HEK293 (cell line): ENCODE data around the gene CCDC117.

Experiments used
- GLIS1 ChIP-seq: fragments of 450-650 bp; formaldehyde crosslinking; IDR thresholded peaks from 2 replicates; pipeline ENCODE4 v1.5.1; 2016; ENCODE audit warnings: missing biosample characterization, missing genetic modification characterization
- IKZF3 ChIP-seq: fragments of 450-650 bp; IDR thresholded peaks from 2 replicates; pipeline ENCODE4 v1.5.0; 2018; ENCODE audit warnings: missing biosample characterization, mild to moderate bottlenecking, missing genetic modification characterization, moderate library complexity
- KLF10 ChIP-seq: fragments of 450-650 bp; IDR thresholded peaks from 2 replicates; pipeline ENCODE4 v1.5.1; 2018; ENCODE audit warnings: missing biosample characterization, mild to moderate bottlenecking, missing genetic modification characterization
- KLF9 ChIP-seq: fragments of 450-650 bp; formaldehyde crosslinking; IDR thresholded peaks from 2 replicates; pipeline ENCODE4 v1.5.1; 2016; ENCODE audit warnings: missing biosample characterization, missing genetic modification characterization, low read depth
- MEIS1 ChIP-seq: sonication (generic); formaldehyde crosslinking; IDR thresholded peaks from 2 replicates; pipeline ENCODE4 v1.8.1; 2022; ENCODE audit warnings: missing genetic modification reagents, mild to moderate bottlenecking, borderline replicate concordance
- OVOL3 ChIP-seq: fragments of 450-650 bp; formaldehyde crosslinking; IDR thresholded peaks from 2 replicates; pipeline ENCODE4 v1.5.1; 2016; ENCODE audit warnings: missing biosample characterization, missing genetic modification characterization
- SCRT1 ChIP-seq: fragments of 450-650 bp; formaldehyde crosslinking; IDR thresholded peaks from 2 replicates; pipeline ENCODE4 v1.5.1; 2016; ENCODE audit warnings: missing biosample characterization, missing genetic modification characterization, borderline replicate concordance
- SP3 ChIP-seq: fragments of 450-650 bp; formaldehyde crosslinking; IDR thresholded peaks from 2 replicates; pipeline ENCODE4 v1.5.1; 2016; ENCODE audit warnings: missing biosample characterization, missing genetic modification characterization
- TCF7L2 ChIP-seq: IDR thresholded peaks from 2 replicates; pipeline ENCODE4 v1.6.1; 2011; ENCODE audit warnings: low read depth, mild to moderate bottlenecking, inconsistent platforms, low read length, moderate library complexity, borderline replicate concordance
- ZBTB7A ChIP-seq: fragments of 450-650 bp; formaldehyde crosslinking; IDR thresholded peaks from 2 replicates; pipeline ENCODE4 v1.5.1; 2016; ENCODE audit warnings: low read depth, missing biosample characterization, missing genetic modification characterization
- ZFHX2 ChIP-seq: fragments of 450-650 bp; formaldehyde crosslinking; conservative IDR thresholded peaks from 2 replicates; pipeline ENCODE4 v1.5.1; 2016; ENCODE audit warnings: missing biosample characterization, missing genetic modification characterization
- ZNF146 ChIP-seq: fragments of 450-650 bp; formaldehyde crosslinking; IDR thresholded peaks from 2 replicates; pipeline ENCODE4 v1.5.1; 2016; ENCODE audit warnings: missing biosample characterization, missing genetic modification characterization
- ZNF266 ChIP-seq: fragments of 450-650 bp; formaldehyde crosslinking; IDR thresholded peaks from 2 replicates; pipeline ENCODE4 v1.5.1; 2016; ENCODE audit warnings: missing biosample characterization, missing genetic modification characterization, low read depth
- ZNF426 ChIP-seq: fragments of 450-650 bp; formaldehyde crosslinking; IDR thresholded peaks from 2 replicates; pipeline ENCODE4 v1.5.1; 2017; ENCODE audit warnings: missing biosample characterization, missing genetic modification characterization, mild to moderate bottlenecking, inconsistent platforms, moderate library complexity
- ZNF48 ChIP-seq: fragments of 450-650 bp; formaldehyde crosslinking; IDR thresholded peaks from 2 replicates; pipeline ENCODE4 v1.5.1; 2016; ENCODE audit warnings: missing biosample characterization, missing genetic modification characterization
- ZNF529 ChIP-seq: fragments of 450-650 bp; formaldehyde crosslinking; IDR thresholded peaks from 2 replicates; pipeline ENCODE4 v1.5.1; 2017; ENCODE audit warnings: missing genetic modification characterization, missing biosample characterization; ENCODE audit not compliant: insufficient replicate concordance
- ZNF544 ChIP-seq: fragments of 450-650 bp; formaldehyde crosslinking; IDR thresholded peaks from 2 replicates; pipeline ENCODE4 v1.5.0; 2017; ENCODE audit warnings: missing biosample characterization, missing genetic modification characterization
- ZNF548 ChIP-seq: fragments of 450-650 bp; formaldehyde crosslinking; IDR thresholded peaks from 2 replicates; pipeline ENCODE4 v1.5.1; 2016; ENCODE audit warnings: missing biosample characterization, missing genetic modification characterization
- ZNF558 ChIP-seq: fragments of 450-650 bp; formaldehyde crosslinking; IDR thresholded peaks from 2 replicates; pipeline ENCODE4 v1.5.1; 2016; ENCODE audit warnings: missing biosample characterization, missing genetic modification characterization
- ZNF560 ChIP-seq: fragments of 450-650 bp; formaldehyde crosslinking; IDR thresholded peaks from 2 replicates; pipeline ENCODE4 v1.5.1; 2017; ENCODE audit warnings: missing biosample characterization, missing genetic modification characterization, borderline replicate concordance
- ZNF670 ChIP-seq: fragments of 450-650 bp; formaldehyde crosslinking; IDR thresholded peaks from 2 replicates; pipeline ENCODE4 v1.5.1; 2016; ENCODE audit warnings: missing biosample characterization, missing genetic modification characterization, low read depth
- ZNF747 ChIP-seq: fragments of 450-650 bp; formaldehyde crosslinking; IDR thresholded peaks from 2 replicates; pipeline ENCODE4 v1.5.1; 2016; ENCODE audit warnings: missing biosample characterization, missing genetic modification characterization
- ZNF777 ChIP-seq: fragments of 450-650 bp; formaldehyde crosslinking; IDR thresholded peaks from 2 replicates; pipeline ENCODE4 v1.5.1; 2017; ENCODE audit warnings: missing biosample characterization, missing genetic modification characterization, borderline replicate concordance
- TF ChIP-seq, protein P1 (sequence below): fragments of 450-650 bp; formaldehyde crosslinking; IDR thresholded peaks from 2 replicates; pipeline ENCODE4 v1.5.1; 2016; ENCODE audit warnings: missing biosample characterization, missing genetic modification characterization
- TF ChIP-seq, protein P2 (sequence below): fragments of 450-650 bp; formaldehyde crosslinking; IDR thresholded peaks from 2 replicates; pipeline ENCODE4 v1.5.1; 2016; ENCODE audit warnings: missing biosample characterization, missing genetic modification characterization, borderline replicate concordance
- TF ChIP-seq, protein P3 (sequence below): fragments of 450-650 bp; formaldehyde crosslinking; IDR thresholded peaks from 2 replicates; pipeline ENCODE4 v1.5.1; 2016; ENCODE audit warnings: missing biosample characterization, missing genetic modification characterization, low read depth
- TF ChIP-seq, protein P4 (sequence below): fragments of 450-650 bp; formaldehyde crosslinking; IDR thresholded peaks from 2 replicates; pipeline ENCODE4 v1.5.1; 2016; ENCODE audit warnings: missing biosample characterization, missing genetic modification characterization, borderline replicate concordance

The CCDC117 gene

DNA sequence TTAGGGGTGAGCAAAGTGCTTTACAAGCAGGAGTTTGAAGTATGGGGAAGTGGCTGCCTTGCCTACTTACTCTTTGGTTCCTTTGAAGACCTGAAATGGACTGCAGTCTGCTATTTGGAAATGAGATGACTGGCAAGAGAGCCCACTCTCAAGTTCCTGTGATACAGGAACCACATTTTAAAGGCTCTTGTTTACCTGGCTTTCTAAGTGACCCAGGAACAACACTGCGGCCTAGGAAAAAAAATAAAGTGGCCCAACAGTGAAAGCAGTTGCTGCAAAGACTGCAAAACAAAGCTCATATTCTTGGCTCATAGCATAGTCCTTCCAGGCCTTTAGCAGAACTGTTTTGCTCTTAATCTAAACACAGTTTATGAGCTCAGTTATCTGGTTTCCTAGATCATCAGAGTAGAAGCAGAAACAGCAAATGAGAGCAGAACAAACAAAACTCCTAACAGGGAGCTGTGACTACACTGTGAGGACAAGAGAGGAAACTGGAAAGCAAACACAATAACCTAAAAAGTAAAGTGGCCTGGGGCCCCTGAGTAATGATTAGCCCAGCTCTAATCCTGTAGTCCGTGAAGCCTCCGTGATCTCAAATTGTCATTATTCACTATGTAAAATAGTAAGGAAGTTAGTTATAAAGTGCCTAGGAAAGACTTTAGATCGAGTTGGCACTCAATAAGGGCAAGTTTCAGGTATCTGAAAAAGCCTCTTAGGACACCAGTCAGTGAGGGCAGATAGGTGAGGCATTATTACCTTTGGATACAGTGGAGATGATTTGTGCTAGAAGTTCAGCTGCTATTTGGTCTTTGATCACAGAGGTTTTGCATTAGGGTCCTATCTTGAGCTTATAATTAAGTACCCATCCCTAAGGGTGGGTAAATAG, 11.5 kb downstream of the CCDC117 start (continued):
- TF ChIP-seq ZNF544: no peak
- TF ChIP-seq ZNF558: no peak
- no peak for TF ChIP-seq ZFHX2 (tag by site-specific recombination)
- TF ChIP-seq TCF7L2: no peak
- TF ChIP-seq ZNF548 (tag by site-specific recombination): no peak
- TF ChIP-seq SP3 (tag by site-specific recombination): no peak
- no peak for TF ChIP-seq ZNF266 (tag by site-specific recombination)
- TF ChIP-seq KLF10 (tag by site-specific recombination): no peak
- TF ChIP-seq, protein P1, sequence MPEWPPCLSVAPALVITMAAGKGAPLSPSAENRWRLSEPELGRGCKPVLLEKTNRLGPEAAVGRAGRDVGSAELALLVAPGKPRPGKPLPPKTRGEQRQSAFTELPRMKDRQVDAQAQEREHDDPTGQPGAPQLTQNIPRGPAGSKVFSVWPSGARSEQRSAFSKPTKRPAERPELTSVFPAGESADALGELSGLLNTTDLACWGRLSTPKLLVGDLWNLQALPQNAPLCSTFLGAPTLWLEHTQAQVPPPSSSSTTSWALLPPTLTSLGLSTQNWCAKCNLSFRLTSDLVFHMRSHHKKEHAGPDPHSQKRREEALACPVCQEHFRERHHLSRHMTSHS (tag by site-specific recombination): no peak
- TF ChIP-seq, protein P2, sequence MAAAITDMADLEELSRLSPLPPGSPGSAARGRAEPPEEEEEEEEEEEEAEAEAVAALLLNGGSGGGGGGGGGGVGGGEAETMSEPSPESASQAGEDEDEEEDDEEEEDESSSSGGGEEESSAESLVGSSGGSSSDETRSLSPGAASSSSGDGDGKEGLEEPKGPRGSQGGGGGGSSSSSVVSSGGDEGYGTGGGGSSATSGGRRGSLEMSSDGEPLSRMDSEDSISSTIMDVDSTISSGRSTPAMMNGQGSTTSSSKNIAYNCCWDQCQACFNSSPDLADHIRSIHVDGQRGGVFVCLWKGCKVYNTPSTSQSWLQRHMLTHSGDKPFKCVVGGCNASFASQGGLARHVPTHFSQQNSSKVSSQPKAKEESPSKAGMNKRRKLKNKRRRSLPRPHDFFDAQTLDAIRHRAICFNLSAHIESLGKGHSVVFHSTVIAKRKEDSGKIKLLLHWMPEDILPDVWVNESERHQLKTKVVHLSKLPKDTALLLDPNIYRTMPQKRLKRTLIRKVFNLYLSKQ (tag by site-specific recombination): no peak
- TF ChIP-seq ZNF670 (tag by site-specific recombination): no peak
- TF ChIP-seq IKZF3 (tag by site-specific recombination): 0 out of 2 replicates have a peak, but pooled peaks have one; percentile 17
- TF ChIP-seq, protein P3, sequence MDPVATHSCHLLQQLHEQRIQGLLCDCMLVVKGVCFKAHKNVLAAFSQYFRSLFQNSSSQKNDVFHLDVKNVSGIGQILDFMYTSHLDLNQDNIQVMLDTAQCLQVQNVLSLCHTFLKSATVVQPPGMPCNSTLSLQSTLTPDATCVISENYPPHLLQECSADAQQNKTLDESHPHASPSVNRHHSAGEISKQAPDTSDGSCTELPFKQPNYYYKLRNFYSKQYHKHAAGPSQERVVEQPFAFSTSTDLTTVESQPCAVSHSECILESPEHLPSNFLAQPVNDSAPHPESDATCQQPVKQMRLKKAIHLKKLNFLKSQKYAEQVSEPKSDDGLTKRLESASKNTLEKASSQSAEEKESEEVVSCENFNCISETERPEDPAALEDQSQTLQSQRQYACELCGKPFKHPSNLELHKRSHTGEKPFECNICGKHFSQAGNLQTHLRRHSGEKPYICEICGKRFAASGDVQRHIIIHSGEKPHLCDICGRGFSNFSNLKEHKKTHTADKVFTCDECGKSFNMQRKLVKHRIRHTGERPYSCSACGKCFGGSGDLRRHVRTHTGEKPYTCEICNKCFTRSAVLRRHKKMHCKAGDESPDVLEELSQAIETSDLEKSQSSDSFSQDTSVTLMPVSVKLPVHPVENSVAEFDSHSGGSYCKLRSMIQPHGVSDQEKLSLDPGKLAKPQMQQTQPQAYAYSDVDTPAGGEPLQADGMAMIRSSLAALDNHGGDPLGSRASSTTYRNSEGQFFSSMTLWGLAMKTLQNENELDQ: no peak
- TF ChIP-seq ZNF747: no peak
- no peak for TF ChIP-seq ZNF48 (tag by site-specific recombination)
- no peak; the same call in 1 of the 2 replicates for TF ChIP-seq SCRT1 (tag by site-specific recombination)
- no peak for TF ChIP-seq ZNF560 (tag by site-specific recombination)
- no peak for TF ChIP-seq MEIS1 (CRISPR knock-in tag)
- TF ChIP-seq GLIS1 (tag by site-specific recombination): no peak
- no peak for TF ChIP-seq ZBTB7A
- no peak for TF ChIP-seq ZNF777 (tag by site-specific recombination)
- TF ChIP-seq ZNF426: no peak
- no peak for TF ChIP-seq KLF9 (tag by site-specific recombination)
- TF ChIP-seq, protein P4, sequence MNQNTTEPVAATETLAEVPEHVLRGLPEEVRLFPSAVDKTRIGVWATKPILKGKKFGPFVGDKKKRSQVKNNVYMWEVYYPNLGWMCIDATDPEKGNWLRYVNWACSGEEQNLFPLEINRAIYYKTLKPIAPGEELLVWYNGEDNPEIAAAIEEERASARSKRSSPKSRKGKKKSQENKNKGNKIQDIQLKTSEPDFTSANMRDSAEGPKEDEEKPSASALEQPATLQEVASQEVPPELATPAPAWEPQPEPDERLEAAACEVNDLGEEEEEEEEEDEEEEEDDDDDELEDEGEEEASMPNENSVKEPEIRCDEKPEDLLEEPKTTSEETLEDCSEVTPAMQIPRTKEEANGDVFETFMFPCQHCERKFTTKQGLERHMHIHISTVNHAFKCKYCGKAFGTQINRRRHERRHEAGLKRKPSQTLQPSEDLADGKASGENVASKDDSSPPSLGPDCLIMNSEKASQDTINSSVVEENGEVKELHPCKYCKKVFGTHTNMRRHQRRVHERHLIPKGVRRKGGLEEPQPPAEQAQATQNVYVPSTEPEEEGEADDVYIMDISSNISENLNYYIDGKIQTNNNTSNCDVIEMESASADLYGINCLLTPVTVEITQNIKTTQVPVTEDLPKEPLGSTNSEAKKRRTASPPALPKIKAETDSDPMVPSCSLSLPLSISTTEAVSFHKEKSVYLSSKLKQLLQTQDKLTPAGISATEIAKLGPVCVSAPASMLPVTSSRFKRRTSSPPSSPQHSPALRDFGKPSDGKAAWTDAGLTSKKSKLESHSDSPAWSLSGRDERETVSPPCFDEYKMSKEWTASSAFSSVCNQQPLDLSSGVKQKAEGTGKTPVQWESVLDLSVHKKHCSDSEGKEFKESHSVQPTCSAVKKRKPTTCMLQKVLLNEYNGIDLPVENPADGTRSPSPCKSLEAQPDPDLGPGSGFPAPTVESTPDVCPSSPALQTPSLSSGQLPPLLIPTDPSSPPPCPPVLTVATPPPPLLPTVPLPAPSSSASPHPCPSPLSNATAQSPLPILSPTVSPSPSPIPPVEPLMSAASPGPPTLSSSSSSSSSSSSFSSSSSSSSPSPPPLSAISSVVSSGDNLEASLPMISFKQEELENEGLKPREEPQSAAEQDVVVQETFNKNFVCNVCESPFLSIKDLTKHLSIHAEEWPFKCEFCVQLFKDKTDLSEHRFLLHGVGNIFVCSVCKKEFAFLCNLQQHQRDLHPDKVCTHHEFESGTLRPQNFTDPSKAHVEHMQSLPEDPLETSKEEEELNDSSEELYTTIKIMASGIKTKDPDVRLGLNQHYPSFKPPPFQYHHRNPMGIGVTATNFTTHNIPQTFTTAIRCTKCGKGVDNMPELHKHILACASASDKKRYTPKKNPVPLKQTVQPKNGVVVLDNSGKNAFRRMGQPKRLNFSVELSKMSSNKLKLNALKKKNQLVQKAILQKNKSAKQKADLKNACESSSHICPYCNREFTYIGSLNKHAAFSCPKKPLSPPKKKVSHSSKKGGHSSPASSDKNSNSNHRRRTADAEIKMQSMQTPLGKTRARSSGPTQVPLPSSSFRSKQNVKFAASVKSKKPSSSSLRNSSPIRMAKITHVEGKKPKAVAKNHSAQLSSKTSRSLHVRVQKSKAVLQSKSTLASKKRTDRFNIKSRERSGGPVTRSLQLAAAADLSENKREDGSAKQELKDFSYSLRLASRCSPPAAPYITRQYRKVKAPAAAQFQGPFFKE (tag by site-specific recombination): no peak
- TF ChIP-seq OVOL3 (tag by site-specific recombination): peak; percentile 68; the same call in 1 of the 2 replicates
- TF ChIP-seq ZNF146: no peak
- TF ChIP-seq ZNF529 (tag by site-specific recombination): no peak
